LNCaP clone FGC (cell line): ENCODE data around the gene NDUFA1.
"Not testable (repeated sequence)": the region's sequence is repeated elsewhere in the genome, so short reads cannot be mapped to it uniquely, and the experiment has no call there.

Source experiments
- DNase-seq: peaks from one replicate; pipeline ENCODE4 v3.0.0-alpha.2; 2011; ENCODE audit warnings: low read depth
- H3K4me3 ChIP-seq: 2 replicates; pipeline ENCODE4 v1.5.1; 2011; ENCODE audit warnings: mild to moderate bottlenecking, low read depth, low read length, control low read depth
- CTCF ChIP-seq: IDR thresholded peaks from 2 replicates; pipeline ENCODE4 v1.5.1; 2012; ENCODE audit warnings: mild to moderate bottlenecking; ENCODE audit not compliant: control insufficient read depth, insufficient read depth; ENCODE audit errors: extremely low read depth

Gene NDUFA1

GRCh38 chrX:119871599-119872395 lies at the start of gene NDUFA1, which contains the start of gene RNF113A:
TSS of gene NDUFA1 (plus strand) at chrX:119871832. CDS start at chrX:119871912, 80 bp downstream.
TSS of gene RNF113A (minus strand) at chrX:119871733. CDS start at chrX:119871613, 120 bp downstream.
- H3K4me3 ChIP-seq: peak within 1 kb of the TSS; percentile 81
- TF ChIP-seq CTCF: no peak
- DNase-seq: peak; percentile 70

- not testable (repeated sequence) for H3K4me3 ChIP-seq, DNase-seq
Observed at GRCh38 chrX:119824221-119824620, 47.4 kb upstream of the NDUFA1 start.

- TF ChIP-seq CTCF: no peak
- H3K4me3 ChIP-seq: no peak overlapping the region
- no peak for DNase-seq
Observed at GRCh38 chrX:119826399-119826959, 45.2 kb upstream of the NDUFA1 start.

- no peak for TF ChIP-seq CTCF
- DNase-seq: no peak
- H3K4me3 ChIP-seq: no peak overlapping the region
Observed at GRCh38 chrX:119828446-119828845, 43.2 kb upstream of the NDUFA1 start.

GRCh38 chrX:119833905-119834304 lies 37.7 kb upstream of the NDUFA1 start:
- H3K4me3 ChIP-seq: no peak overlapping the region
- no peak for TF ChIP-seq CTCF

GRCh38 chrX:119852382-119853353 lies 19.0 kb upstream of the NDUFA1 start, which contains the start of gene UPF3B:
TSS of gene UPF3B (minus strand) at chrX:119852963. CDS start at chrX:119852928, 35 bp downstream.
- TF ChIP-seq CTCF: no peak
- H3K4me3 ChIP-seq: peak within 1 kb of the TSS; percentile 90
- DNase-seq: peak; percentile 95

More at GRCh38 chrX:119833905-119834304, 37.7 kb upstream of the NDUFA1 start:
- no peak for DNase-seq
